Measurements from ENCODE around the gene DNAJB4. TPM values are rescaled to one million over a fixed set of nuclear protein-coding genes. Genes with fewer than 3 reads are reported as not detected.

The DNAJB4 gene
- total and polyA plus RNA-seq, 2 of the 13 experiments (the other 11 are each of a cell fraction or from before 2014, with no cell fraction given): 4.4 to 18.6 TPM

DNA sequence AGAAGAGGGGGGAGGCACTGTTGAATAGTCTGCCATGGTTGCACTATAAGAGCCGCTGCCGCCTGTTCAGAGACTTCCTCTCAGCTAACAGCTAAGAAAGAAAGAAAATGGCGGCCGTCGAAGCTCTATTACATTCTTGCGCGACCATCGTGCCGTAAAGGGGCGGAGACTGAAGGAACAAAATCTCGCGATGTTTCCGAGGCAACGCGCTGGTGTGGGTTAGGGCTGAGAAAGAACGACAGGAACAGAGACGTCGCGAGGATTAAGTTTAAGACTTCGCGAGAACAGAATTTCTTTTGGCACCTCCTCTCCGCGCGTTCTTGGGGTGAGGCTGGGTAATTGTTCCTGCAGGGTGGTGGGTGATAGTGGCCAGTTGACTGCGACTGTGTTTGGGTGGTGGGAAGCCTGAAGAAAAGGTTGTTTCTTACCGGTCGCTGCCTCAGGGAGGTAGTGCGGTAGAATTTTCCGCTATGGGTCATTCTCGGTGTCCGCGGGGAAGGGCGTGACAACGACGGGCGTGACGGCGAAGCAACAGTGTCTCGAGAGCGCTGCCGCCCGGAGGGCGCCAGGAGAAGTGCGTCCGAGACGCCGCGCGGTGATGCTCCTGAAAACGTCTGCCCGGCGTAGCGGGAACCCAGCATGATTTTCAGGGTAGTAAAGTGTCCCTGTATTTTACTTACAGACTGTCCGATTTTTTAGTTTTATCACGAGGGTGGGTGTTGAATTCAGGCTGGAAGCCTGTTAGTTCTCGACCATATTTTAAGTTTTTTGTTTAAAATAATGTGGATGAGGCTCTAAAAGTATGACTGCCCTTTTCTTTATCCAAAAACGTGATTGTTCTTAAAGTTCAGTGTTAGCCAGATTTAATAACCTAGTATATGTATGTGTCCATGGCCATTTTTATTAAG lies 25.5 kb upstream of the DNAJB4 start, which contains the start of gene FUBP1 (continued):
- TF ChIP-seq, protein P1, sequence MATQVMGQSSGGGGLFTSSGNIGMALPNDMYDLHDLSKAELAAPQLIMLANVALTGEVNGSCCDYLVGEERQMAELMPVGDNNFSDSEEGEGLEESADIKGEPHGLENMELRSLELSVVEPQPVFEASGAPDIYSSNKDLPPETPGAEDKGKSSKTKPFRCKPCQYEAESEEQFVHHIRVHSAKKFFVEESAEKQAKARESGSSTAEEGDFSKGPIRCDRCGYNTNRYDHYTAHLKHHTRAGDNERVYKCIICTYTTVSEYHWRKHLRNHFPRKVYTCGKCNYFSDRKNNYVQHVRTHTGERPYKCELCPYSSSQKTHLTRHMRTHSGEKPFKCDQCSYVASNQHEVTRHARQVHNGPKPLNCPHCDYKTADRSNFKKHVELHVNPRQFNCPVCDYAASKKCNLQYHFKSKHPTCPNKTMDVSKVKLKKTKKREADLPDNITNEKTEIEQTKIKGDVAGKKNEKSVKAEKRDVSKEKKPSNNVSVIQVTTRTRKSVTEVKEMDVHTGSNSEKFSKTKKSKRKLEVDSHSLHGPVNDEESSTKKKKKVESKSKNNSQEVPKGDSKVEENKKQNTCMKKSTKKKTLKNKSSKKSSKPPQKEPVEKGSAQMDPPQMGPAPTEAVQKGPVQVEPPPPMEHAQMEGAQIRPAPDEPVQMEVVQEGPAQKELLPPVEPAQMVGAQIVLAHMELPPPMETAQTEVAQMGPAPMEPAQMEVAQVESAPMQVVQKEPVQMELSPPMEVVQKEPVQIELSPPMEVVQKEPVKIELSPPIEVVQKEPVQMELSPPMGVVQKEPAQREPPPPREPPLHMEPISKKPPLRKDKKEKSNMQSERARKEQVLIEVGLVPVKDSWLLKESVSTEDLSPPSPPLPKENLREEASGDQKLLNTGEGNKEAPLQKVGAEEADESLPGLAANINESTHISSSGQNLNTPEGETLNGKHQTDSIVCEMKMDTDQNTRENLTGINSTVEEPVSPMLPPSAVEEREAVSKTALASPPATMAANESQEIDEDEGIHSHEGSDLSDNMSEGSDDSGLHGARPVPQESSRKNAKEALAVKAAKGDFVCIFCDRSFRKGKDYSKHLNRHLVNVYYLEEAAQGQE (IDR thresholded peaks at IDR 0.05; ENCODE audit: borderline replicate concordance in 1 of 2, low read depth in 1 of 2, low read length in 2 of 2): peak in 1 of 2 experiments; percentile 44; a peak in 1 of 4 replicates
- no peak for TF ChIP-seq HMG20B (CRISPR knock-in tag; conservative IDR thresholded peaks at IDR 0.05)
- no peak for TF ChIP-seq TRIM24 (CRISPR knock-in tag; IDR thresholded peaks at IDR 0.05)
- TF ChIP-seq, protein P2, sequence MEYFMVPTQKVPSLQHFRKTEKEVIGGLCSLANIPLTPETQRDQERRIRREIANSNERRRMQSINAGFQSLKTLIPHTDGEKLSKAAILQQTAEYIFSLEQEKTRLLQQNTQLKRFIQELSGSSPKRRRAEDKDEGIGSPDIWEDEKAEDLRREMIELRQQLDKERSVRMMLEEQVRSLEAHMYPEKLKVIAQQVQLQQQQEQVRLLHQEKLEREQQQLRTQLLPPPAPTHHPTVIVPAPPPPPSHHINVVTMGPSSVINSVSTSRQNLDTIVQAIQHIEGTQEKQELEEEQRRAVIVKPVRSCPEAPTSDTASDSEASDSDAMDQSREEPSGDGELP (IDR thresholded peaks at IDR 0.05; ENCODE audit: borderline replicate concordance, low read depth): peak; percentile 21; the same call in 1 of the 2 replicates
- TF ChIP-seq ZNF382 (CRISPR knock-in tag; IDR thresholded peaks at IDR 0.05; ENCODE audit: borderline replicate concordance): no peak
- TF ChIP-seq ETV6 (CRISPR knock-in tag; conservative IDR thresholded peaks at IDR 0.05): no peak
- no peak for TF ChIP-seq ZNF775 (CRISPR knock-in tag; IDR thresholded peaks at IDR 0.05; ENCODE audit: borderline replicate concordance)
- TF ChIP-seq ZNF746 (CRISPR knock-in tag; IDR thresholded peaks at IDR 0.05): no peak
- no peak for TF ChIP-seq FOSL1 (CRISPR knock-in tag; IDR thresholded peaks at IDR 0.05; ENCODE audit: borderline replicate concordance)
- TF ChIP-seq, protein P3, sequence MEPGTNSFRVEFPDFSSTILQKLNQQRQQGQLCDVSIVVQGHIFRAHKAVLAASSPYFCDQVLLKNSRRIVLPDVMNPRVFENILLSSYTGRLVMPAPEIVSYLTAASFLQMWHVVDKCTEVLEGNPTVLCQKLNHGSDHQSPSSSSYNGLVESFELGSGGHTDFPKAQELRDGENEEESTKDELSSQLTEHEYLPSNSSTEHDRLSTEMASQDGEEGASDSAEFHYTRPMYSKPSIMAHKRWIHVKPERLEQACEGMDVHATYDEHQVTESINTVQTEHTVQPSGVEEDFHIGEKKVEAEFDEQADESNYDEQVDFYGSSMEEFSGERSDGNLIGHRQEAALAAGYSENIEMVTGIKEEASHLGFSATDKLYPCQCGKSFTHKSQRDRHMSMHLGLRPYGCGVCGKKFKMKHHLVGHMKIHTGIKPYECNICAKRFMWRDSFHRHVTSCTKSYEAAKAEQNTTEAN (CRISPR knock-in tag; conservative IDR thresholded peaks at IDR 0.05): 0 out of 2 replicates have a peak, but pooled peaks have one; percentile 33
- 0 out of 2 replicates have a peak, but pooled peaks have one; percentile 4 for TF ChIP-seq ZNF605 (CRISPR knock-in tag; IDR thresholded peaks at IDR 0.05)
- peak; percentile 45 for TF ChIP-seq SP4 (CRISPR knock-in tag; IDR thresholded peaks at IDR 0.05)
- TF ChIP-seq ZNF235 (CRISPR knock-in tag; IDR thresholded peaks at IDR 0.05; ENCODE audit: borderline replicate concordance): no peak
- TF ChIP-seq, protein P4, sequence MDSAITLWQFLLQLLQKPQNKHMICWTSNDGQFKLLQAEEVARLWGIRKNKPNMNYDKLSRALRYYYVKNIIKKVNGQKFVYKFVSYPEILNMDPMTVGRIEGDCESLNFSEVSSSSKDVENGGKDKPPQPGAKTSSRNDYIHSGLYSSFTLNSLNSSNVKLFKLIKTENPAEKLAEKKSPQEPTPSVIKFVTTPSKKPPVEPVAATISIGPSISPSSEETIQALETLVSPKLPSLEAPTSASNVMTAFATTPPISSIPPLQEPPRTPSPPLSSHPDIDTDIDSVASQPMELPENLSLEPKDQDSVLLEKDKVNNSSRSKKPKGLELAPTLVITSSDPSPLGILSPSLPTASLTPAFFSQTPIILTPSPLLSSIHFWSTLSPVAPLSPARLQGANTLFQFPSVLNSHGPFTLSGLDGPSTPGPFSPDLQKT (CRISPR knock-in tag; IDR thresholded peaks at IDR 0.05; ENCODE audit: borderline replicate concordance): no peak
- TF ChIP-seq MTF1 (CRISPR knock-in tag; IDR thresholded peaks at IDR 0.05): no peak
- peak; percentile 54; the same call in 1 of the 2 replicates for TF ChIP-seq SIX4 (CRISPR knock-in tag; IDR thresholded peaks at IDR 0.05)
- peak; percentile 49; the same call in 1 of the 2 replicates for TF ChIP-seq SIN3A (IDR thresholded peaks at IDR 0.05; ENCODE audit: borderline replicate concordance, low read depth, low read length)
- TF ChIP-seq ZNF232 (CRISPR knock-in tag; IDR thresholded peaks at IDR 0.05; ENCODE audit: borderline replicate concordance): peak; percentile 1; the same call in 1 of the 2 replicates
- TF ChIP-seq ZNF891 (CRISPR knock-in tag; IDR thresholded peaks at IDR 0.05): peak; percentile 40; the same call in 1 of the 2 replicates
- TF ChIP-seq, protein P5, sequence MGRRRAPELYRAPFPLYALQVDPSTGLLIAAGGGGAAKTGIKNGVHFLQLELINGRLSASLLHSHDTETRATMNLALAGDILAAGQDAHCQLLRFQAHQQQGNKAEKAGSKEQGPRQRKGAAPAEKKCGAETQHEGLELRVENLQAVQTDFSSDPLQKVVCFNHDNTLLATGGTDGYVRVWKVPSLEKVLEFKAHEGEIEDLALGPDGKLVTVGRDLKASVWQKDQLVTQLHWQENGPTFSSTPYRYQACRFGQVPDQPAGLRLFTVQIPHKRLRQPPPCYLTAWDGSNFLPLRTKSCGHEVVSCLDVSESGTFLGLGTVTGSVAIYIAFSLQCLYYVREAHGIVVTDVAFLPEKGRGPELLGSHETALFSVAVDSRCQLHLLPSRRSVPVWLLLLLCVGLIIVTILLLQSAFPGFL (CRISPR knock-in tag; IDR thresholded peaks at IDR 0.05): no peak
